GM12878 (cell line): ENCODE data around the gene NAA25. TPM values are rescaled to one million over a fixed set of nuclear protein-coding genes. Genes with fewer than 3 reads are reported as not detected.

Source experiments
- ATAC-seq: fragments of 200-7000 bp; cut with Tn5 transposase; 3 replicates; pipeline ENCODE4 v1.9.1; 2020; ENCODE audit warnings: mild to moderate bottlenecking, moderate library complexity
- BruUV-seq: library from RNA; stranded (reverse); fragments of 400-500 nt; replicated peaks from 2 replicates; lab custom pipeline; 2021; lab: Mats Ljungman, UMichigan
- CTCF ChIA-PET: fragments of 300-600 bp; sonication (Branson Sonifier 250); formaldehyde crosslinking; extraction: SDS; loops from one replicate; lab custom pipeline; 2021; ENCODE audit warnings: inconsistent platforms; lab: Yijun Ruan, JAX
- POLR2A ChIA-PET: fragments of 350-600 bp; formaldehyde crosslinking; extraction: SDS; loops from one replicate; lab custom pipeline; 2021; ENCODE audit warnings: inconsistent platforms; lab: Charles Lee
- RAD21 ChIA-PET: fragments of 300-600 bp; sonication (Branson Sonifier 250); formaldehyde crosslinking; loops from one replicate; lab custom pipeline; 2023; ENCODE audit warnings: antibody characterized with exemption; ENCODE audit not compliant: unreplicated experiment; lab: Charles Lee
- SMC1A ChIA-PET: fragments of 300-600 bp; sonication (Branson Sonifier 250); formaldehyde crosslinking; loops from one replicate; lab custom pipeline; 2023; ENCODE audit not compliant: unreplicated experiment, uncharacterized antibody; lab: Charles Lee
- DNase-seq: peaks from one replicate; pipeline ENCODE4 v3.0.0-alpha.2; 2011; ENCODE audit warnings: low read depth, low spot score
- FAIRE-seq: peaks from 3 replicates; lab custom pipeline; 2011; peaks lifted over from hg19 to GRCh38; lab: Jason Lieb, UNC
- H2AFZ ChIP-seq: 2 replicates; pipeline ENCODE4 v1.6.0; 2011; ENCODE audit warnings: low read depth, low read length, control low read depth; ENCODE audit not compliant: control insufficient read depth
- H3K27ac ChIP-seq: 2 replicates; pipeline ENCODE4 v1.5.1; 2011; ENCODE audit warnings: control low read depth; ENCODE audit not compliant: control insufficient read depth, insufficient read depth
- H3K27me3 ChIP-seq, 2 experiments: replicated peaks in 1 of 2; 2 replicates each; pipeline versions ENCODE4 v1.6.0 to v1.6.1; 2011; ENCODE audit warnings: low read length in 1 of 2; ENCODE audit not compliant: control insufficient read depth in 2 of 2, insufficient read depth in 2 of 2
- H3K36me3 ChIP-seq, 2 experiments: 2 replicates each; pipeline ENCODE4 v1.5.1; 2011; ENCODE audit warnings: low read length in 1 of 2; ENCODE audit not compliant: control insufficient read depth in 2 of 2, insufficient read depth in 2 of 2
- H3K4me1 ChIP-seq: 2 replicates; pipeline ENCODE4 v1.6.1; 2011; ENCODE audit warnings: mild to moderate bottlenecking, low read length, moderate library complexity, mixed read lengths; ENCODE audit not compliant: control insufficient read depth, insufficient read depth
- H3K4me2 ChIP-seq: 2 replicates; pipeline ENCODE4 v1.6.0; 2011; ENCODE audit warnings: control low read depth; ENCODE audit not compliant: control insufficient read depth, insufficient read depth
- H3K4me3 ChIP-seq: fragments of 200-600 bp; sonication (generic); 2 replicates; pipeline ENCODE4 v1.5.1; 2016
- H3K79me2 ChIP-seq: 2 replicates; pipeline ENCODE4 v1.6.0; 2011; ENCODE audit warnings: low read length; ENCODE audit not compliant: control insufficient read depth, insufficient read depth
- H3K9ac ChIP-seq: 2 replicates; pipeline ENCODE4 v1.8.0; 2011; ENCODE audit warnings: low read length, control low read depth, mixed read lengths; ENCODE audit not compliant: control insufficient read depth, insufficient read depth
- H3K9me3 ChIP-seq: replicated peaks from 3 replicates; pipeline ENCODE4 v1.5.1; 2011; ENCODE audit warnings: mild to moderate bottlenecking, low read length; ENCODE audit not compliant: control insufficient read depth, insufficient read depth
- H4K20me1 ChIP-seq: 2 replicates; pipeline ENCODE4 v1.6.0; 2011; ENCODE audit not compliant: control insufficient read depth, insufficient read depth
- GATAD2B ChIP-seq: fragments of 450-650 bp; conservative IDR thresholded peaks from 2 replicates; pipeline ENCODE4 v1.6.1; 2017; ENCODE audit warnings: low read depth, mild to moderate bottlenecking, moderate library complexity
- SMAD5 ChIP-seq: IDR thresholded peaks from 2 replicates; pipeline ENCODE4 v1.6.1; 2016; ENCODE audit warnings: antibody characterized with exemption, low read depth
- TCF3 ChIP-seq: IDR thresholded peaks from 2 replicates; pipeline ENCODE4 v1.6.1; 2012; ENCODE audit warnings: low read depth, mild to moderate bottlenecking, low read length, borderline replicate concordance; ENCODE audit not compliant: insufficient read depth
- USF1 ChIP-seq: IDR thresholded peaks from 2 replicates; pipeline ENCODE4 v1.6.1; 2011; ENCODE audit warnings: borderline replicate concordance, low read depth, mild to moderate bottlenecking, moderate library complexity, mixed read lengths, low read length; ENCODE audit not compliant: insufficient read depth; ENCODE audit errors: extremely low read length
- ZNF592 ChIP-seq: fragments of 450-650 bp; IDR thresholded peaks from 2 replicates; pipeline ENCODE4 v1.6.1; 2017; ENCODE audit warnings: mild to moderate bottlenecking, moderate library complexity
- ZNF622 ChIP-seq: fragments of 450-650 bp; IDR thresholded peaks from 2 replicates; pipeline ENCODE4 v1.6.1; 2017; ENCODE audit warnings: mild to moderate bottlenecking, inconsistent platforms
- WGBS: methylation state at CpG from one replicate; pipeline ENCODE4 v1.1.6; 2016; ENCODE audit warnings: low lambda C conversion rate; ENCODE audit not compliant: insufficient replicate concordance, insufficient coverage; ENCODE audit errors: missing lambda C conversion rate; 5-methylcytosine and 5-hydroxymethylcytosine counted together
- in situ Hi-C: fragments of 300-500 bp; cut with MboI; formaldehyde crosslinking; loops from 9 replicates; pipeline ENCODE4 v1.14.3; 2018; ENCODE audit warnings: mixed read lengths
- intact Hi-C: fragments of 100-400 bp; cut with micrococcal nuclease; formaldehyde crosslinking; loops from one replicate; pipeline ENCODE4 v1.14.2; 2022; ENCODE audit not compliant: unreplicated experiment
- polyA plus RNA-seq, 11 experiments: library from polyadenylated mRNA; depleted of rRNA in 4 of 11; unstranded in 6 of 11; stranded (reverse) in 5 of 11; fragments of >200 nt; fragmentation: Nextera tagmentation in 4 of 11; fragmentation: Illumina TruSeq in 1 of 11; extraction: Ambion mirVana in 4 of 11; extraction: Trizol in 1 of 11; gene quantifications; 1 replicate in 1 of 11; 2 replicates in 10 of 11; pipeline versions ENCODE4 v1.2.1 to v1.2.3, GENCODE V29; 2011 to 2016; ENCODE audit warnings: inconsistent platforms in 2 of 11, missing spikeins in 2 of 11, low read depth in 1 of 11
- total RNA-seq, 4 experiments: library from RNA; depleted of rRNA in 3 of 4; stranded (reverse); fragments of >200 nt in 3 of 4; fragmentation: Illumina TruSeq in 1 of 4; extraction: Trizol in 1 of 4; gene quantifications; 2 replicates each; pipeline versions ENCODE4 v1.2.1 to v1.2.3, GENCODE V29; 2013 to 2021

NAA25 gene
- total and polyA plus RNA-seq, 10 of the 15 experiments (the other 5 are each of a cell fraction or from before 2014, with no cell fraction given), result 15.0 to 39.2 (median 29.4) TPM

DNA sequence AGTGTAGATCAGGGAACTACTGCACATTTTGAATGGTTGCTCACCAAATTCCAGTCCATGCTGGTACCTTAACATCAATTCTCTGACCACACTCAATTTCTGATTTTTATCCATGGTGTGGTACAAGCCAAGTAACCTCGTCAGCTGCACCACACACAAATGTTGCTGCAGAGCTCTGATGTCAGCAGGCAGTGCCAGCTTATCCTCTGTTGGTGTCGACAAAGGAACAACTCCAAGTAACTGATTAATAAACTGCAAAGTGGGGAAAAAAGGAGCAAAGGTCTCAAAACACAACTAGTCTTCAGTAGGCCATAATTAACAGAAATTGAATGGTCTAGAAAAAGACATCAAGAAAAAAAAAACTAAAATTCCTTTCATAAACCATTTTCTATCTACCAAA is 47.4 kb downstream of the NAA25 start:
- no peaks in the 10 kb centered on the region for H4K20me1 ChIP-seq
- FAIRE-seq, result no peak
- no TSS peak for BruUV-seq
- intact Hi-C loops (no loop called here), in situ Hi-C loops (no loop called here)
- SMC1A ChIA-PET, result interaction anchor here (1.0 to 1.6 kb wide), 2 partner anchors 10 to 71 kb away, joined by 4 to 6 read pairs; no protein-coding TSS in a partner anchor
- H3K79me2 ChIP-seq, result no peaks in the 10 kb centered on the region
- CTCF ChIA-PET, result interaction anchor here (1.2 kb wide), 1 partner anchor 350 kb away, joined by 3 read pairs; no protein-coding TSS in a partner anchor
- TF ChIP-seq TCF3, result no peak
- H3K27me3 ChIP-seq, result no peaks in the 10 kb centered on the region
- DNase-seq, result no peak
- POLR2A ChIA-PET, result no interaction called here
- H3K9ac ChIP-seq, result no peak overlapping the region
- no peak overlapping the region for H3K27ac ChIP-seq
- H2AFZ ChIP-seq, result no peak overlapping the region
- no peaks in the 10 kb centered on the region for H3K9me3 ChIP-seq
- ATAC-seq, result no peak
- H3K4me2 ChIP-seq, result no peak overlapping the region
- RAD21 ChIA-PET, result interaction anchor here (0.6 kb wide), 1 partner anchor 116 kb away, joined by 3 read pairs; no protein-coding TSS in a partner anchor
- no peak overlapping the region for H3K4me3 ChIP-seq
- WGBS, result 97% methylated on average over 2 of the region's 2 CpGs
- H3K4me1 ChIP-seq, result no peaks in the 10 kb centered on the region
- H3K36me3 ChIP-seq, result peaks cover 4 to 30% of the 10 kb centered on the region in 2 experiments

GRCh38 chr12:112049351-112049750 is 59.2 kb downstream of the NAA25 start:
- WGBS, result 97% methylated on average over 13 of the region's 13 CpGs
- H3K36me3 ChIP-seq, result peaks cover 15 to 48% of the 10 kb centered on the region in 2 experiments
- no peak overlapping the region for H3K4me2 ChIP-seq
- intact Hi-C loops (no loop called here), in situ Hi-C loops (no loop called here)
- ChIA-PET SMC1A (interaction anchor here (1.0 to 1.1 kb wide), 3 partner anchors 17 to 104 kb away, joined by 3 read pairs; no protein-coding TSS in a partner anchor), CTCF (interaction anchor here (0.9 kb wide), 1 partner anchor 13 kb away, joined by 3 read pairs; no protein-coding TSS in a partner anchor), RAD21 (interaction anchor here (0.6 to 0.7 kb wide), 3 partner anchors 17 to 141 kb away, joined by 3 read pairs; no protein-coding TSS in a partner anchor), POLR2A (no interaction called here)
- no peaks in the 10 kb centered on the region for H4K20me1 ChIP-seq
- H3K27ac ChIP-seq, result no peak overlapping the region
- BruUV-seq, result no TSS peak
- H3K79me2 ChIP-seq, result no peaks in the 10 kb centered on the region
- FAIRE-seq (no peak), DNase-seq (no peak), ATAC-seq (no peak)
- no peak overlapping the region for H3K4me3 ChIP-seq
- no peak overlapping the region for H3K9ac ChIP-seq
- no peak overlapping the region for H2AFZ ChIP-seq
- H3K27me3 ChIP-seq, result no peaks in the 10 kb centered on the region
- H3K4me1 ChIP-seq, result no peaks in the 10 kb centered on the region
- no peaks in the 10 kb centered on the region for H3K9me3 ChIP-seq
- TF ChIP-seq ZNF622 (no peak), ZNF592 (no peak), USF1 (no peak), SMAD5 (no peak), GATAD2B (no peak)
